HG03571 (cell line): ENCODE results near the gene MTHFSD.

ENCODE experiments used
- ATAC-seq: cut with Tn5 transposase; IDR thresholded peaks from one replicate; pipeline ENCODE4 v1.9.1; 2021; ENCODE audit not compliant: unreplicated experiment

The MTHFSD gene

DNA sequence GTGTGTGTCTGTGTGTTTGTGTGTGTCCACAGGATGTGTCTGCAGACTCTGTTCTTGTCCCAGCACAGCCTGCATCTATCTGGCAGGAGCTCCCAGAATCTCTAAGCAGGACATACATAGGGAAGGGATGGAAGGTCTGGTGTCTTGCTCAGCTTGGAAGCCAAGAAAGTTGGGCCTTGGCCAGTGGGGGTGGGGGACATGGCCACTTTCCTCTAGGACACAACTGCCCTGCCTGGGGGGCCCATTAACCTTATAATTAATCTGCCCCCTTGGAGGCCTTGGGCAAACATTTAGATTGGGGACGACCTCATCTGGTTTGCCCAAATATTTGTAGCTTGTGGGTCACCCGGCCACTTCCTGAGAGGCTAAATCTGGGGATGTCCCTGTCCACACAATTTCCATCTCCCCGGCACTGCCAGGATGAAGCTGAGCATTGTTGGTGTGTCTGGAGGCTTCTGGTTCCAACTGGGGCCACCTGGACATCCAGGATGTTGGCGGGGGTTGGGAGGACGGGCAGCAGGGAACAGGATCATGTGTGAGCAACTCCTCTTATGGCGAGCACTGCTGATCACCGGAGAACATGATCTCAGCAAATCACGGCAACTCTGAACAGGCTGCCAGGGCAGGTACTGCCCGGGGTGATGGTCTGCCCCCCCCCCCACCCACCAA lies 61.9 kb downstream of the MTHFSD start:
- no peak for ATAC-seq

GRCh38 chr16:86492267-86492960 lies 62.6 kb downstream of the MTHFSD start:
- no peak for ATAC-seq

GRCh38 chr16:86491640-86492023 lies 63.4 kb downstream of the MTHFSD start:
- no peak for ATAC-seq

DNA sequence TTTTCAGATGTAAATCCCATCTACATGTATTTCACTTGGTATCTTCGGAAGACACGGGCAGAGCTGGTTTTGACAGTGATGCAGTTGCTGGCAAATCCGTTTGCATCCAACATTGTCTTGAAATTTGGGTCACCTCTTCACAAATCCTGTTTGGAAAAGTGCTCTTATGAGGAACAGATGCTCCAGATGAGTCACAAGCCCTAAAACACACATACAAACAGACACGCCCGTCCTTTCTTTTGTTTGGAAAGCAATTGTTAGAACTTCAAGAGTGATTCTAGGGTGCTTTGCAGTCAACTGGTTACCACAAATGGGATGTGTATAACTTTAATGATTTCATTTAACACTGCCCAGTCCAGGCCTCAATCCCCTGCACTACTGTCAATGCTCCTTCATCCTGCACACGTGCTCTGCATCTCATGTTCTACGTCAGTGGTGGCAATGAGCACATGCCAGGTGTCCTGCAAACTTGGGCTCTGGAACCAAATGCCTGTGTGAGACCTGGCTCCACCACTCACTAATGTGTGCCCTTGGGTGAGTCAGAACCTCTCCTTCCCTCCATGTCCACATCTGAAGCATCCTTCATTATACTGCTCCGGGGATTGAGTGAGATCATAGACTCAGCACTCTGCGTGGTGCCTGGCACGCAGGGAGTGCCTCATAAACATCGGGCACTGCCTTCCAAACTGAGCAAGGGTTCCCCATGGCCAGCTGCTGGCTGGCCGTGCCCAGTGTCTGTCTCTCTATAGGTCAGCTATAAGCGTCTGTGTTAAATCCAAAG lies 64.0 kb downstream of the MTHFSD start:
- ATAC-seq: no peak

- ATAC-seq: no peak
Measured at GRCh38 chr16:86485746-86486145, 69.3 kb downstream of the MTHFSD start.

DNA sequence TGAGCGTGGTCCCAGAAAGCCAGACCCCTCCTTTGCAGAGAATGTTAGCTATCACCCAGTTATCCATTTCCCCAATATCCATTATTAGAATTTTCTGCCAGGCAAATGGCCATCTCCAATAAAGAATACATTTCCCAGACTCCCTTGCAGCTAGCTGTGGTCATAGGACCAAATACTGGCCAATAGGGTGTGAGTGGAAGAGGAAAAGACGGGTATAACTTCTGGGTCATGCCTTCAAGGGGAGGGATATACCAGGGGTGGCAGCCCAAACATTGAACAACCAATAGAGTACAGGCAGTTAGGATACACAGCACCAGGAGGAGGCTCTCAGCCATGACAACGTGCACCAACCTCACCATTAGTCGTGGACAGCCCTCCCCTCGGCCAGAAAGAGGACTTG lies 70.8 kb downstream of the MTHFSD start:
- no peak for ATAC-seq

DNA sequence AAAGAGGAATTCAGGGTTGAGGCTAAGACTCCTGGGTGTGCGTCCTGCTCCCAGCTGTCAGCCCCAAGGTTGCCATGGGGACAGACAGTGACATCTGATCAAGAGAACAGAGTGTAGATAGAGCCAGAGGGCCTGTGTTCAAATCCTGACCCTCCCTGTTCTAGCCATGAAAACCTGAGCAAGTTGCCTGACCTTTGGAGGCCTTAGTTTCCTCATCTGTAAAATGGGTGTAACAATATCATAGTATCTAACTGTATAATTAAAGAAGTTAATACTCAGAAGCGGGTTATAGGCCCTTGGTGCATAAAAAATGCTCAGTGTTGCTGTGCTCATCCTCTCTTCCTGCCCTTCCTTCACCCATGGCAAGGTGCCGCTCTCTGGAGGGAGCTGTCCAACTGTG lies 73.4 kb downstream of the MTHFSD start:
- no peak for ATAC-seq

- ATAC-seq: no peak
Measured at GRCh38 chr16:86480444-86480843, 74.6 kb downstream of the MTHFSD start.
